WI38 (cell line): ENCODE data around the gene NIPSNAP2.
"Not testable (repeated sequence)": the region's sequence is repeated elsewhere in the genome, so short reads cannot be mapped to it uniquely, and the experiment has no call there.

Source experiments
- H3K4me3 ChIP-seq: 2 replicates; pipeline ENCODE4 v1.5.1; 2011; ENCODE audit warnings: low read depth, mild to moderate bottlenecking, control low read depth, low read length
- CTCF ChIP-seq: IDR thresholded peaks from 2 replicates; pipeline ENCODE4 v1.5.1; 2012; ENCODE audit warnings: low read depth, mild to moderate bottlenecking, control low read depth, low read length

The NIPSNAP2 gene

GRCh38 chr7:56033671-56034432 is 69.5 kb downstream of the NIPSNAP2 start:
- peak overlapping the region; percentile 67 for H3K4me3 ChIP-seq
- peak; percentile 35 for TF ChIP-seq CTCF

- H3K4me3 ChIP-seq, result no peak overlapping the region
These were observed 76.3 kb downstream of the NIPSNAP2 start for GRCh38 chr7:56040730-56041129.

GRCh38 chr7:56045758-56046157 is 81.4 kb downstream of the NIPSNAP2 start:
- not testable (repeated sequence) for H3K4me3 ChIP-seq

More at GRCh38 chr7:56040730-56041129, 76.3 kb downstream of the NIPSNAP2 start:
- TF ChIP-seq CTCF, result no peak

GRCh38 chr7:56046721-56047445 is 82.5 kb downstream of the NIPSNAP2 start:
- no peak for TF ChIP-seq CTCF
- no peak overlapping the region for H3K4me3 ChIP-seq

- H3K4me3 ChIP-seq, result not testable (repeated sequence)
These were observed 83.2 kb downstream of the NIPSNAP2 start for GRCh38 chr7:56047446-56048116.

- no peak for TF ChIP-seq CTCF
These were observed 83.9 kb downstream of the NIPSNAP2 start for GRCh38 chr7:56048245-56048644.

GRCh38 chr7:56048763-56049162 is 84.4 kb downstream of the NIPSNAP2 start:
- H3K4me3 ChIP-seq, result not testable (repeated sequence)

More at GRCh38 chr7:56048245-56048644, 83.9 kb downstream of the NIPSNAP2 start:
- H3K4me3 ChIP-seq, result no peak overlapping the region
